Karpas-422 (cell line): ENCODE results near the gene KRT2. TPM values are rescaled to one million over a fixed set of nuclear protein-coding genes. Genes with fewer than 3 reads are reported as not detected.

Experiments
- DNase-seq: peaks from one replicate; pipeline ENCODE4 v3.0.0-alpha.2; 2015
- H2AFZ ChIP-seq: fragments of 200-600 bp; sonication (generic); 2 replicates; pipeline ENCODE4 v1.6.1; 2014; ENCODE audit warnings: antibody characterized with exemption, low read length, mixed read lengths
- H3K27ac ChIP-seq: fragments of 200-600 bp; sonication (generic); 2 replicates; pipeline ENCODE4 v1.5.1; 2014; ENCODE audit warnings: mild to moderate bottlenecking, low read length, moderate library complexity
- H3K27me3 ChIP-seq: fragments of 200-600 bp; sonication (generic); 2 replicates; pipeline ENCODE4 v1.6.1; 2014; ENCODE audit warnings: low read length, mixed read lengths
- H3K36me3 ChIP-seq: fragments of 200-600 bp; sonication (generic); 2 replicates; pipeline ENCODE4 v1.6.1; 2014; ENCODE audit warnings: low read length, mixed read lengths; ENCODE audit not compliant: insufficient read depth
- H3K4me1 ChIP-seq: fragments of 200-600 bp; sonication (generic); 2 replicates; pipeline ENCODE4 v1.6.1; 2014; ENCODE audit warnings: mild to moderate bottlenecking, low read length, mixed read lengths
- H3K4me2 ChIP-seq: fragments of 200-600 bp; sonication (generic); 2 replicates; pipeline ENCODE4 v1.6.1; 2014; ENCODE audit warnings: low read length, low read depth, mild to moderate bottlenecking; ENCODE audit not compliant: poor library complexity, severe bottlenecking
- H3K4me3 ChIP-seq: fragments of 200-600 bp; sonication (generic); 2 replicates; pipeline ENCODE4 v1.5.1; 2014; ENCODE audit warnings: mild to moderate bottlenecking, antibody characterized with exemption, low read length, mixed read lengths
- H3K79me2 ChIP-seq: fragments of 200-600 bp; sonication (generic); 2 replicates; pipeline ENCODE4 v1.6.1; 2014; ENCODE audit warnings: mild to moderate bottlenecking, low read length, mixed read lengths
- H3K9ac ChIP-seq: fragments of 200-600 bp; sonication (generic); 2 replicates; pipeline ENCODE4 v1.6.0; 2014; ENCODE audit warnings: low read length
- H3K9me2 ChIP-seq: fragments of 200-600 bp; sonication (generic), shearing (Covaris generic); replicated peaks from 2 replicates; pipeline ENCODE4 v1.6.0; 2014; ENCODE audit warnings: mild to moderate bottlenecking, low read length, moderate library complexity; ENCODE audit not compliant: insufficient read depth
- H3K9me3 ChIP-seq: fragments of 300-700, 200-600 bp; sonication (generic); 2 replicates; pipeline ENCODE4 v1.6.1; 2014; ENCODE audit warnings: low read length, mixed read lengths
- H4K20me1 ChIP-seq: fragments of 200-600 bp; sonication (generic); 2 replicates; pipeline ENCODE4 v1.6.1; 2014; ENCODE audit warnings: mild to moderate bottlenecking, antibody characterized with exemption, low read length, low read depth; ENCODE audit not compliant: insufficient read depth
- total RNA-seq: library from RNA; depleted of rRNA; stranded (reverse); fragments of >200 nt; shearing (Covaris generic); gene quantifications from 2 replicates; pipeline ENCODE4 v1.2.3, GENCODE V29; 2014; ENCODE audit warnings: low replicate concordance

The KRT2 gene
- total RNA-seq, 1 experiment from 2014 or later = not detected

- Histone ChIP-seq H3K4me3 (no peak overlapping the region), H3K79me2 (no peaks in the 10 kb centered on the region)
These were observed 17.4 kb upstream of the KRT2 start for GRCh38 chr12:52669426-52669825.

GRCh38 chr12:52667931-52668330 is 15.9 kb upstream of the KRT2 start:
- H3K4me3 ChIP-seq = no peak overlapping the region
- H3K27me3 ChIP-seq = no peaks in the 10 kb centered on the region
- no peaks in the 10 kb centered on the region for H3K9me3 ChIP-seq
- H3K79me2 ChIP-seq = no peaks in the 10 kb centered on the region
- no peak overlapping the region for H2AFZ ChIP-seq
- DNase-seq = no peak
- H3K4me2 ChIP-seq = no peak overlapping the region
- no peak overlapping the region for H3K27ac ChIP-seq
- H3K9ac ChIP-seq = no peak overlapping the region
- no peaks in the 10 kb centered on the region for H3K9me2 ChIP-seq
- H4K20me1 ChIP-seq = no peaks in the 10 kb centered on the region
- H3K4me1 ChIP-seq = no peaks in the 10 kb centered on the region
- no peaks in the 10 kb centered on the region for H3K36me3 ChIP-seq

More at GRCh38 chr12:52669426-52669825, 17.4 kb upstream of the KRT2 start:
- no peaks in the 10 kb centered on the region for H3K9me2 ChIP-seq
- H3K4me2 ChIP-seq = no peak overlapping the region
- no peaks in the 10 kb centered on the region for H3K4me1 ChIP-seq
- H2AFZ ChIP-seq = no peak overlapping the region
- no peak for DNase-seq
- H3K9ac ChIP-seq = no peak overlapping the region
- no peaks in the 10 kb centered on the region for H4K20me1 ChIP-seq
- no peaks in the 10 kb centered on the region for H3K9me3 ChIP-seq
- H3K27me3 ChIP-seq = no peaks in the 10 kb centered on the region
- no peak overlapping the region for H3K27ac ChIP-seq
- H3K36me3 ChIP-seq = no peaks in the 10 kb centered on the region

- Histone ChIP-seq H3K79me2 (no peaks in the 10 kb centered on the region), H3K9me2 (no peaks in the 10 kb centered on the region), H3K9ac (no peak overlapping the region), H2AFZ (no peak overlapping the region), H3K4me1 (no peaks in the 10 kb centered on the region), H4K20me1 (no peaks in the 10 kb centered on the region), H3K4me3 (no peak overlapping the region), H3K9me3 (no peaks in the 10 kb centered on the region), H3K36me3 (no peaks in the 10 kb centered on the region), H3K27ac (no peak overlapping the region), H3K4me2 (no peak overlapping the region), H3K27me3 (no peaks in the 10 kb centered on the region)
- DNase-seq = peak; percentile 52
These were observed 15.5 kb upstream of the KRT2 start for GRCh38 chr12:52667509-52667908.

GRCh38 chr12:52666471-52666870 is 14.5 kb upstream of the KRT2 start:
- no peaks in the 10 kb centered on the region for H3K79me2 ChIP-seq
- no peak for DNase-seq
- H3K4me1 ChIP-seq = no peaks in the 10 kb centered on the region
- no peaks in the 10 kb centered on the region for H3K9me3 ChIP-seq
- H3K27me3 ChIP-seq = no peaks in the 10 kb centered on the region
- no peak overlapping the region for H3K9ac ChIP-seq
- no peaks in the 10 kb centered on the region for H4K20me1 ChIP-seq
- H3K4me2 ChIP-seq = no peak overlapping the region
- H2AFZ ChIP-seq = no peak overlapping the region
- H3K27ac ChIP-seq = no peak overlapping the region
- H3K36me3 ChIP-seq = no peaks in the 10 kb centered on the region
- no peak overlapping the region for H3K4me3 ChIP-seq
- H3K9me2 ChIP-seq = no peaks in the 10 kb centered on the region

GRCh38 chr12:52663420-52663819 is 11.4 kb upstream of the KRT2 start:
- H3K36me3 ChIP-seq = no peaks in the 10 kb centered on the region
- H3K4me3 ChIP-seq = no peak overlapping the region
- no peak overlapping the region for H2AFZ ChIP-seq
- H3K9me3 ChIP-seq = no peaks in the 10 kb centered on the region
- H3K27ac ChIP-seq = no peak overlapping the region
- H3K27me3 ChIP-seq = no peaks in the 10 kb centered on the region
- no peaks in the 10 kb centered on the region for H3K79me2 ChIP-seq
- no peaks in the 10 kb centered on the region for H4K20me1 ChIP-seq
- no peak for DNase-seq
- no peak overlapping the region for H3K9ac ChIP-seq
- H3K9me2 ChIP-seq = no peaks in the 10 kb centered on the region
- H3K4me1 ChIP-seq = no peaks in the 10 kb centered on the region
- no peak overlapping the region for H3K4me2 ChIP-seq

- Histone ChIP-seq H3K27me3 (no peaks in the 10 kb centered on the region), H3K9ac (no peak overlapping the region), H4K20me1 (no peaks in the 10 kb centered on the region), H3K27ac (no peak overlapping the region), H3K36me3 (no peaks in the 10 kb centered on the region), H3K4me3 (no peak overlapping the region), H3K9me2 (no peaks in the 10 kb centered on the region), H3K9me3 (no peaks in the 10 kb centered on the region), H2AFZ (no peak overlapping the region), H3K79me2 (no peaks in the 10 kb centered on the region), H3K4me2 (no peak overlapping the region), H3K4me1 (no peaks in the 10 kb centered on the region)
- DNase-seq = no peak
These were observed 10.9 kb upstream of the KRT2 start for GRCh38 chr12:52662918-52663229.

GRCh38 chr12:52662093-52662917 is 10.3 kb upstream of the KRT2 start:
- Histone ChIP-seq H3K4me1 (no peaks in the 10 kb centered on the region), H3K4me2 (no peak overlapping the region), H3K9me3 (no peaks in the 10 kb centered on the region), H3K27me3 (no peaks in the 10 kb centered on the region), H3K36me3 (no peaks in the 10 kb centered on the region), H2AFZ (no peak overlapping the region), H3K4me3 (no peak overlapping the region), H4K20me1 (no peaks in the 10 kb centered on the region), H3K27ac (no peak overlapping the region), H3K79me2 (no peaks in the 10 kb centered on the region), H3K9me2 (no peaks in the 10 kb centered on the region), H3K9ac (no peak overlapping the region)
- no peak for DNase-seq

GRCh38 chr12:52661668-52662067 is 9.7 kb upstream of the KRT2 start:
- no peaks in the 10 kb centered on the region for H3K9me3 ChIP-seq
- H3K36me3 ChIP-seq = no peaks in the 10 kb centered on the region
- no peak overlapping the region for H3K4me2 ChIP-seq
- no peaks in the 10 kb centered on the region for H3K79me2 ChIP-seq
- H3K4me3 ChIP-seq = no peak overlapping the region
- H2AFZ ChIP-seq = no peak overlapping the region
- no peaks in the 10 kb centered on the region for H3K9me2 ChIP-seq
- no peak overlapping the region for H3K27ac ChIP-seq
- no peaks in the 10 kb centered on the region for H3K27me3 ChIP-seq
- H3K4me1 ChIP-seq = no peaks in the 10 kb centered on the region
- no peaks in the 10 kb centered on the region for H4K20me1 ChIP-seq
- no peak for DNase-seq
- no peak overlapping the region for H3K9ac ChIP-seq
